GM18517 (cell line): ENCODE results near the gene FBXW11.

Source experiments
- ATAC-seq: cut with Tn5 transposase; IDR thresholded peaks from one replicate; pipeline ENCODE4 v1.9.1; 2021; ENCODE audit warnings: mild to moderate bottlenecking, moderate library complexity; ENCODE audit not compliant: unreplicated experiment

FBXW11 gene

GRCh38 chr5:171872666-171873065 lies 133.8 kb downstream of the FBXW11 start:
- ATAC-seq: no peak

DNA sequence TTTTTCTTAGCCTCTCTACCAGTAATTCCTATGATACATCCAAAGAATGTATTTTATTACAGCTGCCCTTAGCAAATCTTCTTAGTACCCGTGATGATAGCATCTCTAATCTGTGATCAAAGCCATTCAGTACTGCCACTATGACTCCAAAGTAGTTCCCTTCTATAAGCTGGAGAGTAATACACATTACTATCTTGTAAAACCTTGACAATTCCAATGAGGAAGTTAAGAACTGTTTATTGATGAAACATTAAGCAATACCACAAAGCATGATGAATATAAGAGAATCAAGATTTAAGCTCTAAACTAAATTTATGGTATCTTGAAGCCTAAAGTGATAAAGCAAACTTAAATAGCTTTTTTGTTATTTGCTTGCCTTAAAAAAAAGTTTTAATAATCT lies 134.7 kb downstream of the FBXW11 start:
- no peak for ATAC-seq

DNA sequence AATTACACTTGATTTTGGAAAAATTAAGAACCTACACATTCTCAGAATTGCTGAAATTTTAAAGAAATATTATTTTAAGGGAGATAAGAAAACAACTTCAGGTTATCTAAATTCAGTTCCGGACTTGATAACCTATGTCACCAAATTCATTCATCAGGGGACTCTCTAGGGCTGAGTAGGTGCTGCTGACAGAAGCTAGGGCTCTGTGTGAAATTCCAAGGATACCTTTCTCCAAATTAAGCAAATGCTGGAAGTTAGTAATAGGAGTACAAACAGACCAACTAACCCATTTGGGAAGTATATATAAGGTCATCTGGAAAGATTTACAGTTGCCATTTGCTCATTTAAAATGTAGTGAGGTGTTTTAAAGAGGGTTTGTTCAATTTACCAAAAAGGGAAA lies 136.5 kb downstream of the FBXW11 start:
- no peak for ATAC-seq

DNA sequence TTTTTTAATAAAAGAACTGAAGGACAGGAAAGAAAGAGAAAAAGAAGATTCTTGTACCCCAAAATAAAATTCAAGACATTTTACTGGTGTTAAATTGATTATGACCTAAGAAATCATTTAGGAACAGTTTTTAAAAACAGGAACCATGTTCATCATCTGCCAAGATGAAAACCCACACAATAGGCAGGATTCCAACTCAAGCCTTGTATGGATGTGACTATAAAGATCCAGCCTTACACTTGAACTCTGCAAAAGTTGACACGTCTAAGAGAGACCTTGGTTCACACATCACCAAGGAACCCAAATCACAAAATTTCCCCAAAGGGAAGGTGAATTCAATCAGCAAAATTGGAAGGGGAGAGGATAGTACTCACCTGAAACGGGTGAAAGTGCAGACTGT lies 138.2 kb downstream of the FBXW11 start:
- ATAC-seq: no peak

DNA sequence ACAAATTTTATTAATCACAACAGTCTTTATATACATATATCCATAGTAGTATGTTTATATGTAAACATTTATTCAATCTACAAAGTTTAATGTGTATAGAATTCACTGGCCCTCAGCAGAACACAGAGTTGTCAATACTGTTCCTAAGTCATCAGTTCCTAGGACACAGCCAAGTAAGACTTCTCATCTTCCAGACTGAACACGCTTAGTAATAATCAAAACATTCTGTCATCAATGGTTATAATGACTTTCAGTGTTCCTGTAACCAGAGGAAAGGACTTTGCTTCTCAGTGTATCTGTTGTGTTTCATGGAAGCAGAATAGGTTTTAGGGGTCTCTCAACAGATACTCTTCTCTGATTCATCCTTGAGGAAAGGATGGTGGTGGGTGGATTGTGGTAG lies 138.7 kb downstream of the FBXW11 start:
- no peak for ATAC-seq

DNA sequence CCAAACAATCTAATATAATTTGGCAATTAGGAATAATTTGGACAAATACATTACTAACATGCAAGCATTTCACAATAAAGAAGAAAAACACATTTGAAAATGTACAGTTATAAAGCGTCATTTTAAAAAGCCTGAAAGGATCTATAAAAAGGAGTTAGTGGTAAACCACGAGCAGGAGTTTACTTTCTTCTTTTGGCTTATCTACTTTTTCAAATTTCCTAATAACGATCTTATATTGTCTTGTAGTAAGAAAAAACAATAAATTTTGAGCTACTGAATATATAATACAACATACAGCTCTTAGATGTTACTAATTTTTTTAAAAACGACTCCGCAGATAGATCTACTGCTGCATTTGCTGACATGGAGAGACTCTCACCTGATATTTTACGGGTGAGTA lies 141.0 kb downstream of the FBXW11 start:
- no peak for ATAC-seq

DNA sequence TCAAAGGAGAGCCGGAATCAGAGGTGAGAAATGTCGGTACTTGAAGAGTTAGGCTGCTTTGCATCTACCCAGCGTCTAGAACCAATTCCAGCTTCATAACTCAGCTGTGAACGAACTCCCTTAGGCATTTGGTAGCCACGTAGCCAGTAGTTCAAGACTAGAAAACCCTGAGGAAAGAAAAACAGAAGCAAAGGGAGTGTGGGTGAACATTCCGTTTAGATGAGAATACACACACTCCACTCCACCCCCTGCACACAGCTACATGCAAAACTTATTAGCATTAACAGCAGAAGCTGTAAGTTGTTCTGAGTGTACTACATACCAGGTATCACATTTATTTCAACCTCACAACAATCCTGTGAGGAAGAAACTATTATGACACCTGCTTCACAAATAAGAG lies 142.5 kb downstream of the FBXW11 start:
- no peak for ATAC-seq

GRCh38 chr5:171862624-171863023 lies 143.8 kb downstream of the FBXW11 start:
- ATAC-seq: no peak

GRCh38 chr5:171861381-171861780 lies 145.1 kb downstream of the FBXW11 start:
- ATAC-seq: no peak

DNA sequence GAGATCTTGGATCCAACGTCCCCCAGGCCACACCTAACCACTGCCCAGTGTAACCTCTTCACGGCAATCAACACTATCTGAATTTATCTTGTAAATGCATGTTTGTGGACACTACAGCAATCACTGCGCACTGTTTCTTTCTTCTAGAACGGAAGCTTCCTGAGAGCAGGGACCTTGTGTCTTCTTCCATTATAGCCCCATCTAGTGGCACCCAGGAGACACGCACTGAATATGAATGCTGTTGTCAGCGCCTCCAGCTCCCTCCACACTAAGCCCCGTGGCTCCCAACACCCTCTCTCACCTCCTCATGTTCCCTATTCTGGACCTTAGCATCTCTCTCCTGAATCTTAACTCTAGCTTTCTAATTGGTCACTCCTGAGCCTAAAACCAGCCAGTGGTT lies 148.1 kb downstream of the FBXW11 start:
- ATAC-seq: no peak

- ATAC-seq: no peak
Observed at GRCh38 chr5:171857489-171857876, 149.0 kb downstream of the FBXW11 start.

DNA sequence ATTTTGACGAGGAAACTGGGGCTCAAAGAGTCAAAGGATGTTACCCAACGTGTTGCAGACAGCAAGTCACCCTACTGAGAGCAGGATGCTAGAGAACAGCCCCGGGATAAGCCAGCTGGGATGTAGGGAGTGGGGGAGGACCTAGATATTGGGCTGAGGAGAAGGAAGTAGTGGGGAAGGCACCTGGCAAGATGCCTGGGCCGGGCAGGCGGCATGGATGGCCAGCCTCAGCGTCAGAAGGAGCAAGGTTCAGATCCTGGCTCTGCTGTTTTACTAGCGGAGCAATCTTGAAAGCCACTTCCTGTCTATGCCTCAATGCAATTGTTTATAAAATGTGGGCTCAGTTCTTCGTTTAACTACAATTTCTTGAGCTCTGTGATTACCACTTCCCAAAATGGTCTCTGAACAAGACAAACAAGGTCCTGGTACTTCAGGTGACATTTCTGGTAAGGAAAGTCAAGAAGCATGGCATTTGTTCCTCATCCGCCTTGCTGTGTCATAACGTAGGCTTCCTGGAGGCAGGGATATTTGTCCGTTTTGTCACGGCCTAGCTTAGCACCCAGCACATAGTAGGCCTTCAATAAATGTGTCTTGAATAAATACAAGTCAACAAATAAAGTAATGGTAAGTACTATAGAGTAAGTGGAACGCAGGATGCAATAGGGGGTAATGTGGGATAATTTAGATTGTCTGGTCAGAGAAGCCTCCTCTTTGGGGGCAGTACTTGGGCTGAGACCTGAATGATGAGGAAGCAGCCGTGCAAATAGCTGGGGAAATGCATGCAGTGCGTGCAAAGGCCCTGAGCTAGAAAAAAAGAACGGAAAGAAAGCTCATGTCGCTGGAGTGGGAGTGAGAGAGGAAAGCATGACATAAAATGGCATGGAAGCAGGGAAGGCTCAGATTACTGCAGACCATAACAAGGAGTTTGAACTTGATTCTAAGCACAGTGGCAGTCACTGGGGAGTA lies 150.4 kb downstream of the FBXW11 start:
- no peak for ATAC-seq

DNA sequence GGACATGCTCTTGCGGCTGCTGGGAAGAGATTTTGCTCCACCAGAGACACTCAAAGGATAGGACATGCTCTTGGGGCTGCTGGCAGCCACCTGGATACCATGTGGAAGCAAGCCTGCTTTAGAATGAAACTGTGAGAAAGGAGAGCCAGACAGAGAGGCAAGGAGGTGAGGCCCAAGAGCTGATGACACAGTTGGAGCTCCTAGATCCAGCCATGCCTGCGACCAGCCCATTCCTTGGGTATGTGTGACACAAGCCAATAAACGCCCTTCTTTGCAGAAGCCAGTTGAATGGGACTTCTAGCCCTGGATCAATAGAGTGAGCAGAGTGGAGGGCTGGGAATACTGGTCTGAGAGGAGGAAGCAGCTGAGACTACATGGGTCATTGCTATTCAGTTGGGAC lies 151.2 kb downstream of the FBXW11 start:
- no peak for ATAC-seq

- no peak for ATAC-seq
Observed at GRCh38 chr5:171852255-171852681, 154.2 kb downstream of the FBXW11 start.

GRCh38 chr5:171851251-171851650 lies 155.2 kb downstream of the FBXW11 start:
- ATAC-seq: no peak

DNA sequence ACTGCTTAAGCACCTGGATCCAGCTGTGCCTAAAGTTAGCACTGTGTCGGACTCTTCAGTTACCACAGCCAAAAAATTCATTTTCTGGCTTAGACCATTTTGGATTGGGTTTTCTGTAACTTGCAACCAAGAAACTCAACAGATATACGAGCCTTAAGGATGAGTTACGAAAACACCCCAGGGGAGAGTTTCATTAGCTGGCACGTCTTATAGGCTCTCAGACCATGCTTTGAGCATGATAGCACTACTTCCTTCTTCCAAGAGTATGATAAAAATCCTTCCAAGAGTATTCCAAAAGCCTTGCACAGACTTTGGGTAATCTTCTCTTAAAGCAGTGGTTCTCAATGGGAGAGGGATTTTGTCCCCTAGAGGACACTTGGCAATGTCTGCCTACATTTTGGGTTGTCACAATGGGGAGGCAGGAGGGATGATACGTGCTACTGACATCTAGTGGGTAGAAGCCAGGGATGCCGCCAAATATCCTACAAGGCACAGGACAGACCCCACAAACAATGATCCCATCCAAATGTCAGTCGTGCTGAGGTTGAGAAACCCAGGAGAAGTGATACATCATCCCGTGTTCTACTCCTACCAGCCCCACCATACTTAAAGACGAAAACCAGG lies 156.0 kb downstream of the FBXW11 start:
- no peak for ATAC-seq

DNA sequence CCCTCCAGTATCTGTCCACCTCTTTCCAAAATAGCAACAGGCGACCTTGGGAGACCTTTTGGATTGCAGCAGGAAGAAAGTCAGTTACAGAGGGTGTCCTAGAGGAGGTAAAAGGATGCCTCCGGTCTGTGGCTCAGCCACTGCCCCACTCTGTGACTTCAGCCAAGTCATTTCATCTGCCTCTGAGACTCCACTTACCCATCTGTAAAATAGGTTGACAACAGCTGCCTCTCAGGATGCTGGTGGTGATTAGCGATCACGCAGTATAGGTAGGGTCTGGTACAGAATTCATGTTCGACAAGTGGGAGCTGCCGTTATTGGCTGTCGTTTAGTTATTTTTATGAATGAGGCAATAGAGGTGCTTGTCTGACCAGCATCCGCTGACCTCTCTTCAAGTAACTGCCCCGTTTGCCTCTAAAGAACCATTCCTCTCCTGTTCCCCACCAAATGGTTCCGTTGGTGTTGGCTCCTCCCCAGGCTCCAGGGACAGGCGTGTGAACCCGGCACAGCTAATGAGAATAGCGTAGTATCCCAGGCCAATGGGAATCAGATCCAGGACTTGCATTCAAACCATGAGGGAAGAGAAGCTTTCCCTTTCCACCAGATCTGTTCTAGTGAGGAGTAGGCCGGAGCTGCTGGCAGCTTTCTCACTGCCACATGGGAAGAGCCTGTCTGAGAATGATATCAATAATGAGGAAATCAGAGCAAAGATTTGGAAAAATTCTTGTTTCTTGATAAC lies 156.7 kb downstream of the FBXW11 start:
- ATAC-seq: no peak

GRCh38 chr5:171848911-171849520 lies 157.4 kb downstream of the FBXW11 start:
- no peak for ATAC-seq

DNA sequence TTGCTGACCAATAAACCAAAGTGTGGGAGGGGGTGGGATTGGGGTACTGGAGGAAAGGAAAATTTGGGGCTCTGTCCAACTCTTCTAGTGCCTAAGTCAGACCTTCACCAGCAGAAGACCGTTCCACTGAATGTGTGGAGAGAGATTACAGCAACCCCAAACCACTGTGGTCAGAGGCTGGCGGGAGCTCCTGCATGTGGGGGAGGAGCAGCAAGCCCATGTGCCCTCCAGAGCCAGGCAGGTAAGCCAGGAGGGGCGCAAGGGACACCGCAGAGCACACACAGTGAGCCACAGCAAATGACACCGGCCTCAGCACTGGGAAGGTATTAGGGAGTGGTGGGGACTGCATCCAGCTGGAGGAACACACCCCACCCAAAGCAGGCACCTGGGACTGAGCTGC lies 158.0 kb downstream of the FBXW11 start:
- no peak for ATAC-seq

- no peak for ATAC-seq
Observed at GRCh38 chr5:171848006-171848405, 158.4 kb downstream of the FBXW11 start.

DNA sequence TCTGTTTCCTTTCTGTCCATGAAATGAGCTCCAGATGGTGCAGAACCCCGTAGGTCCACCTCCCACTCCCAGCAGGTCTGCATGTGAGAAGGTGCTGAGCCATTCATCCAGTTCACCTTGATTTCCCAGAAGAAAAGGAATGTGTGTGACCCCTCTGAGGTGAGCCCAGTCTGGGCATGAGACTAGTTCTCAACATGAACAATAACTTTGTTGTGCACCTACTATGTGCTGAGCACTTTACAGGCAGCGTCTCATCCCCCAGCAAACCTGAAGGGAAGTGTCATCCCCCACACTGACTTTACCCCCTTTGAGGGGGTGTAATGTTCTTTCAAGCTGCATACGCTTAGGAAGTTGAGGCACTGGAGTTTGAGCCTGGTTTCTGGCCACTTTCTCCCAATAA lies 159.4 kb downstream of the FBXW11 start:
- ATAC-seq: no peak
